ENCODE data around the gene GRAMD4. TPM values are rescaled to one million over a fixed set of nuclear protein-coding genes. Genes with fewer than 3 reads are reported as not detected.
A peak's percentile ranks its signal among the peaks of the same experiment; 100 is the strongest.
"Not testable (repeated sequence)": the region's sequence is repeated elsewhere in the genome, so short reads cannot be mapped to it uniquely, and the experiment has no call there.

GRAMD4 gene
- polyA plus RNA-seq, 6 donors from 2014 or later: 4.0 to 12.5 (median 6.9) TPM

GRCh38 chr22:46634973-46635685, 14.9 kb downstream of the GRAMD4 start:
- not testable (repeated sequence) for ATAC-seq (ENCODE audit: low read depth in 2 of 2); DNase-seq; H3K9me3 Mint-ChIP-seq; H3K36me3 Mint-ChIP-seq; H3K4me1 Mint-ChIP-seq; H3K4me3 Mint-ChIP-seq; H3K27ac Mint-ChIP-seq; H3K27me3 Mint-ChIP-seq

- Mint-ChIP-seq H3K4me3 (no peak overlapping the region), H3K36me3 (no peaks in the 10 kb centered on the region), H3K9me3 (no peaks in the 10 kb centered on the region), H3K27ac (no peak overlapping the region), H3K4me1 (peaks cover 5 to 8% (median 5%) of the 10 kb centered on the region in 3 donors), H3K27me3 (no peaks in the 10 kb centered on the region)
- ATAC-seq (ENCODE audit: low read depth in 2 of 2) (peak in 1 of 2 donors; percentile 37), DNase-seq (no peak)
Measured at GRCh38 chr22:46635756-46636155, 15.6 kb downstream of the GRAMD4 start.

GRCh38 chr22:46636221-46637002, 16.2 kb downstream of the GRAMD4 start:
- peak overlapping the region in 1 of 6 donors; percentile 59 for H3K27ac Mint-ChIP-seq
- H3K27me3 Mint-ChIP-seq: no peaks in the 10 kb centered on the region
- H3K36me3 Mint-ChIP-seq: no peaks in the 10 kb centered on the region
- DNase-seq (no peak), ATAC-seq (ENCODE audit: low read depth in 2 of 2) (no peak)
- no peak overlapping the region for H3K4me3 Mint-ChIP-seq
- peaks cover 5 to 13% (median 9%) of the 10 kb centered on the region in 3 donors for H3K4me1 Mint-ChIP-seq
- H3K9me3 Mint-ChIP-seq: no peaks in the 10 kb centered on the region

GRCh38 chr22:46637711-46638600, 17.8 kb downstream of the GRAMD4 start:
- H3K4me1 Mint-ChIP-seq: peaks cover 12 to 18% (median 18%) of the 10 kb centered on the region in 3 donors
- no peaks in the 10 kb centered on the region for H3K27me3 Mint-ChIP-seq
- DNase-seq (no peak), ATAC-seq (ENCODE audit: low read depth in 2 of 2) (no peak)
- peak overlapping the region in 1 of 8 donors; percentile 27 for H3K4me3 Mint-ChIP-seq
- peaks cover 1 to 6% of the 10 kb centered on the region in 2 donors for H3K36me3 Mint-ChIP-seq
- peaks cover 0 to 3% (median 0%) of the 10 kb centered on the region in 7 donors for H3K9me3 Mint-ChIP-seq
- H3K27ac Mint-ChIP-seq: peak overlapping the region in 4 of 6 donors; percentile 37 to 78 (median 50)

DNA sequence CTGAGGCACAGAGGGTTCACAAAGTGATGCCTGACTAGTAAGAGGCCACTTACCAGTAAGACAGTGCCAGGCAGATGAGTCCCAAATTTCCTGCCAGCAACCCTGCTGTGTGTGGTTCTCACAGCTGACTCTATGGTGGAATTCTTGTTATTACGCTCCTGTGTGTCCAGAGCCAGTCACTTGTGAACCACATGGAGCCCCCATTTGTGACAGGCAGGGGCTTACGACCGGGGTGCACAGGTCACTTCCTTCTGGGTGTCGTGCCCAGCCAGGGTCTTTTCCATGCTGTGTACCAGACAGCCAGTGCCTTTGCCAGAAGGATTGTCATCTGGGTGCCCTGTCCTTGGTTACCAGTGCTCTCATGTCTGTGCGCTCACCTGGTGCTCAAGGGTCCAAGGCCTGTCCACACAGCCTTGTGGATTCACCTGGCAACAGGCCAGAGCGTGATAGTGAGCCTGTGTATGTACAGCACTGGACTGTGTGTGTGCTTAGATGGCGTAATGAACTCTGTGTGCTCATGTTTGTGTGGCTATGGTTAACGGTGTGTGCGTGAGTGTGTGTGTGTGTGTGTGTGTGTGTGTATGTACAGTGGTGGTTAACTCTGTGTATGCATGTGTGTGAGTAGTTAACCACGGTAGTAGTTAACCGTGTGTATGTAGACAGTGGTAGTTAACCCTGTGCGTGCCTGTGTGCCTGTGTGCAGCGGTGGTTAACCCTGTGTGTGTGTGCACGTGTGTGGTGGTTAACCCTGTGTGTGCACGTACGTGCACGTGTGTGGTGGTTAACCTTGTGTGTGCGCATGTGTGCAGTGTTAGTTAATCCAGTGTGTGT, 18.6 kb downstream of the GRAMD4 start:
- peaks cover 0 to 7% (median 0%) of the 10 kb centered on the region in 7 donors for H3K9me3 Mint-ChIP-seq
- ATAC-seq (ENCODE audit: low read depth in 2 of 2): peak; percentile 21 to 40
- H3K4me3 Mint-ChIP-seq: peak overlapping the region in 3 of 8 donors; percentile 27 to 48 (median 37)
- peak overlapping the region; percentile 24 to 92 (median 70) for H3K27ac Mint-ChIP-seq
- H3K4me1 Mint-ChIP-seq: peaks cover 12 to 24% (median 18%) of the 10 kb centered on the region in 3 donors
- H3K36me3 Mint-ChIP-seq: peaks cover 7 to 12% of the 10 kb centered on the region in 2 donors
- H3K27me3 Mint-ChIP-seq: no peaks in the 10 kb centered on the region
- DNase-seq: no peak

GRCh38 chr22:46639843-46640242, 19.7 kb downstream of the GRAMD4 start:
- peaks cover 0 to 7% (median 0%) of the 10 kb centered on the region in 7 donors for H3K9me3 Mint-ChIP-seq
- ATAC-seq (ENCODE audit: low read depth in 2 of 2): no peak
- DNase-seq: no peak
- no peak overlapping the region for H3K4me3 Mint-ChIP-seq
- H3K36me3 Mint-ChIP-seq: peaks cover 7 to 12% of the 10 kb centered on the region in 2 donors
- H3K4me1 Mint-ChIP-seq: peaks cover 8 to 29% (median 18%) of the 10 kb centered on the region in 3 donors
- H3K27me3 Mint-ChIP-seq: no peaks in the 10 kb centered on the region
- no peak overlapping the region for H3K27ac Mint-ChIP-seq

GRCh38 chr22:46640293-46641055, 20.3 kb downstream of the GRAMD4 start:
- Mint-ChIP-seq H3K27ac (peak overlapping the region in 2 of 6 donors; percentile 44 to 53), H3K4me3 (no peak overlapping the region), H3K27me3 (no peaks in the 10 kb centered on the region), H3K36me3 (peaks cover 7 to 12% of the 10 kb centered on the region in 2 donors), H3K9me3 (peaks cover 0 to 7% (median 0%) of the 10 kb centered on the region in 7 donors), H3K4me1 (peaks cover 8 to 29% (median 18%) of the 10 kb centered on the region in 3 donors)
- DNase-seq (no peak), ATAC-seq (ENCODE audit: low read depth in 2 of 2) (no peak)

GRCh38 chr22:46641811-46642266, 21.7 kb downstream of the GRAMD4 start:
- H3K36me3 Mint-ChIP-seq: peaks cover 7 to 12% of the 10 kb centered on the region in 2 donors
- H3K4me3 Mint-ChIP-seq: no peak overlapping the region
- H3K27me3 Mint-ChIP-seq: no peaks in the 10 kb centered on the region
- H3K9me3 Mint-ChIP-seq: peaks cover 0 to 7% (median 0%) of the 10 kb centered on the region in 7 donors
- no peak for DNase-seq
- H3K4me1 Mint-ChIP-seq: peaks cover 8 to 33% (median 18%) of the 10 kb centered on the region in 3 donors
- no peak for ATAC-seq (ENCODE audit: low read depth in 2 of 2)
- peak overlapping the region in 1 of 6 donors; percentile 74 for H3K27ac Mint-ChIP-seq

GRCh38 chr22:46642840-46643480, 22.8 kb downstream of the GRAMD4 start:
- H3K4me3 Mint-ChIP-seq; H3K27me3 Mint-ChIP-seq; DNase-seq; H3K9me3 Mint-ChIP-seq; ATAC-seq (ENCODE audit: low read depth in 2 of 2): not testable (repeated sequence)
- H3K27ac Mint-ChIP-seq: peak overlapping the region in 3 of 6 donors; percentile 4 to 63 (median 50)
- peaks cover 7 to 12% of the 10 kb centered on the region in 2 donors for H3K36me3 Mint-ChIP-seq
- H3K4me1 Mint-ChIP-seq: peaks cover 10 to 42% (median 26%) of the 10 kb centered on the region in 3 donors

- Mint-ChIP-seq H3K9me3 (peaks cover 0 to 16% (median 0%) of the 10 kb centered on the region in 7 donors), H3K27ac (peak overlapping the region in 2 of 6 donors; percentile 62 to 69), H3K36me3 (peaks cover 7 to 12% of the 10 kb centered on the region in 2 donors), H3K27me3 (no peaks in the 10 kb centered on the region), H3K4me1 (peaks cover 38 to 59% (median 45%) of the 10 kb centered on the region in 3 donors), H3K4me3 (peak overlapping the region in 1 of 8 donors; percentile 4)
- DNase-seq: no peak
- ATAC-seq (ENCODE audit: low read depth in 2 of 2): no peak
Measured at GRCh38 chr22:46646531-46647215, 26.5 kb downstream of the GRAMD4 start.
